Loucy (cell line): ENCODE results near the gene MED1.

Experiments used
- H2AFZ ChIP-seq: fragments of 200-600 bp; sonication (generic); 2 replicates; pipeline ENCODE4 v1.6.0; 2016; ENCODE audit warnings: antibody characterized with exemption, mild to moderate bottlenecking, low read length, moderate library complexity
- H3F3A ChIP-seq: fragments of 200-600 bp; 2 replicates; pipeline ENCODE4 v1.6.0; 2016; ENCODE audit warnings: antibody characterized with exemption, low read depth, mild to moderate bottlenecking
- H3K27me3 ChIP-seq: fragments of 200-600 bp; sonication (generic); 2 replicates; pipeline ENCODE4 v1.6.1; 2014; ENCODE audit warnings: low read length, mild to moderate bottlenecking; ENCODE audit not compliant: insufficient read depth, poor library complexity, severe bottlenecking
- H3K36me3 ChIP-seq: fragments of 200-600 bp; sonication (generic); 2 replicates; pipeline ENCODE4 v1.6.1; 2016; ENCODE audit warnings: low read length; ENCODE audit not compliant: insufficient read depth
- H3K4me1 ChIP-seq: fragments of 200-600 bp; sonication (generic); 2 replicates; pipeline ENCODE4 v1.5.1; 2014; ENCODE audit warnings: low read length, mild to moderate bottlenecking; ENCODE audit not compliant: insufficient read depth, poor library complexity, severe bottlenecking
- H3K4me2 ChIP-seq: fragments of 200-600 bp; sonication (generic); 2 replicates; pipeline ENCODE4 v1.6.0; 2014; ENCODE audit warnings: antibody characterized with exemption, low read length, low read depth, mild to moderate bottlenecking; ENCODE audit not compliant: poor library complexity, severe bottlenecking
- H3K4me3 ChIP-seq: fragments of 200-600 bp; sonication (generic); 2 replicates; pipeline ENCODE4 v1.5.1; 2014; ENCODE audit warnings: low read length, mild to moderate bottlenecking, mixed read lengths; ENCODE audit not compliant: poor library complexity, severe bottlenecking
- H3K79me2 ChIP-seq: fragments of 200-600 bp; sonication (generic); 2 replicates; pipeline ENCODE4 v1.6.1; 2014; ENCODE audit warnings: low read length; ENCODE audit not compliant: insufficient read depth
- H3K9ac ChIP-seq: fragments of 200-600 bp; sonication (generic); 2 replicates; pipeline ENCODE4 v1.6.0; 2014; ENCODE audit warnings: mild to moderate bottlenecking, low read depth, low read length, moderate library complexity; ENCODE audit not compliant: poor library complexity, severe bottlenecking
- H3K9me2 ChIP-seq: fragments of 200-600 bp; sonication (generic); replicated peaks from 2 replicates; pipeline ENCODE4 v1.6.1; 2016; ENCODE audit warnings: low read depth, low read length, mixed read lengths
- H3K9me3 ChIP-seq: fragments of 200-600 bp; sonication (generic); 2 replicates; pipeline ENCODE4 v1.6.1; 2014; ENCODE audit warnings: mild to moderate bottlenecking, antibody characterized with exemption, low read length, low read depth; ENCODE audit not compliant: insufficient read depth
- H4K20me1 ChIP-seq: fragments of 200-600 bp; sonication (generic); 2 replicates; pipeline ENCODE4 v1.6.0; 2014; ENCODE audit warnings: antibody characterized with exemption, low read length, mild to moderate bottlenecking; ENCODE audit not compliant: insufficient read depth, poor library complexity, severe bottlenecking
- CTCF ChIP-seq: fragments of 200-600 bp; sonication (generic); conservative IDR thresholded peaks from 2 replicates; pipeline ENCODE4 v1.5.1; 2014; ENCODE audit warnings: mild to moderate bottlenecking, antibody characterized with exemption, low read length
- EZH2phosphoT487 ChIP-seq: fragments of 200-600 bp; IDR thresholded peaks from 2 replicates; pipeline ENCODE4 v1.6.1; 2018; ENCODE audit warnings: antibody characterized with exemption, mild to moderate bottlenecking, moderate library complexity, borderline replicate concordance

The MED1 gene

GRCh38 chr17:39402244-39402889, 48.7 kb downstream of the MED1 start:
- no peaks in the 10 kb centered on the region for H3K9me3 ChIP-seq
- TF ChIP-seq EZH2phosphoT487, result no peak
- no peak for TF ChIP-seq CTCF
- H3K9me2 ChIP-seq, result no peaks in the 10 kb centered on the region
- peak overlapping the region; percentile 90 for H3K4me3 ChIP-seq
- H3K9ac ChIP-seq, result peak overlapping the region; percentile 71
- no peaks in the 10 kb centered on the region for H3K27me3 ChIP-seq
- peaks cover 15% of the 10 kb centered on the region; the same call in 1 of the 2 replicates for H3K36me3 ChIP-seq
- peak overlapping the region; percentile 90 for H3K4me2 ChIP-seq
- H4K20me1 ChIP-seq, result peaks cover 17% of the 10 kb centered on the region
- H3K79me2 ChIP-seq, result peaks cover 22% of the 10 kb centered on the region
- H3K4me1 ChIP-seq, result peaks cover 24% of the 10 kb centered on the region
- no peaks in the 10 kb centered on the region for H3F3A ChIP-seq
- peak overlapping the region; percentile 100 for H2AFZ ChIP-seq

- Histone ChIP-seq H3K9me2 (no peaks in the 10 kb centered on the region), H3F3A (no peaks in the 10 kb centered on the region), H3K9me3 (no peaks in the 10 kb centered on the region), H3K9ac (peak within 1 kb of the TSS; percentile 71), H3K4me2 (peak within 1 kb of the TSS; percentile 90), H3K27me3 (no peaks in the 10 kb centered on the region), H2AFZ (peak within 1 kb of the TSS; percentile 100), H3K4me1 (peaks cover 24% of the 10 kb centered on the region), H3K79me2 (peaks cover 26% of the 10 kb centered on the region), H3K4me3 (peak within 1 kb of the TSS; percentile 90), H3K36me3 (peaks cover 9% of the 10 kb centered on the region; the same call in 1 of the 2 replicates), H4K20me1 (peaks cover 21% of the 10 kb centered on the region)
- TF ChIP-seq EZH2phosphoT487 (no peak), CTCF (no peak)
Measured at GRCh38 chr17:39401412-39402243, 49.4 kb downstream of the MED1 start, which contains the start of gene FBXL20. Gene FBXL20 (minus strand): TSS chr17:39401626. CDS start chr17:39401402, 224 bp downstream.

- H3K79me2 ChIP-seq, result peaks cover 26% of the 10 kb centered on the region
- H3F3A ChIP-seq, result no peaks in the 10 kb centered on the region
- H3K9ac ChIP-seq, result peak overlapping the region; percentile 71
- peak overlapping the region; percentile 90 for H3K4me3 ChIP-seq
- H3K9me2 ChIP-seq, result no peaks in the 10 kb centered on the region
- H3K27me3 ChIP-seq, result no peaks in the 10 kb centered on the region
- TF ChIP-seq CTCF (no peak), EZH2phosphoT487 (no peak)
- H4K20me1 ChIP-seq, result peaks cover 18% of the 10 kb centered on the region
- H3K4me1 ChIP-seq, result peaks cover 24% of the 10 kb centered on the region
- no peaks in the 10 kb centered on the region for H3K9me3 ChIP-seq
- H2AFZ ChIP-seq, result peak overlapping the region; percentile 96
- H3K4me2 ChIP-seq, result peak overlapping the region; percentile 90
- peaks cover under 1% of the 10 kb centered on the region; the same call in 1 of the 2 replicates for H3K36me3 ChIP-seq
Measured at GRCh38 chr17:39400547-39401411, 50.3 kb downstream of the MED1 start.
